Adipocyte (in vitro differentiated cells): ENCODE measurements around the gene CDH4.
A peak's percentile ranks its signal among the peaks of the same experiment; 100 is the strongest.

ENCODE experiments used
- DNase-seq: peaks from one replicate; pipeline ENCODE4 v3.0.0-alpha.2; 2015; ENCODE audit warnings: low read depth
- H3K27me3 ChIP-seq: replicated peaks from 2 replicates; pipeline ENCODE4 v1.7.0; 2013; ENCODE audit warnings: mild to moderate bottlenecking, low read length, moderate library complexity; ENCODE audit not compliant: control insufficient read depth, insufficient read depth
- H3K36me3 ChIP-seq: 2 replicates; pipeline ENCODE4 v1.7.0; 2013; ENCODE audit warnings: low read length, mild to moderate bottlenecking, moderate library complexity; ENCODE audit not compliant: control insufficient read depth, insufficient read depth, severe bottlenecking
- H3K4me1 ChIP-seq: 2 replicates; pipeline ENCODE4 v1.7.0; 2013; ENCODE audit warnings: mild to moderate bottlenecking, low read length, moderate library complexity; ENCODE audit not compliant: control insufficient read depth, insufficient read depth
- H3K4me3 ChIP-seq: 2 replicates; pipeline ENCODE4 v1.7.0; 2013; ENCODE audit warnings: mild to moderate bottlenecking, low read length, moderate library complexity
- H3K9ac ChIP-seq: 2 replicates; pipeline ENCODE4 v1.7.0; 2013; ENCODE audit warnings: mild to moderate bottlenecking, low read length, moderate library complexity
- H3K9me3 ChIP-seq: 2 replicates; pipeline ENCODE4 v1.7.0; 2013; ENCODE audit warnings: mild to moderate bottlenecking, low read length, moderate library complexity; ENCODE audit not compliant: control insufficient read depth

Gene CDH4

GRCh38 chr20:61251529-61252393 is at the start of gene CDH4:
Gene CDH4 (plus strand): TSS chr20:61252261.
- peaks cover 46% of the 10 kb centered on the region for H3K27me3 ChIP-seq
- no peak within 1 kb of the TSS for H3K9ac ChIP-seq
- peak; percentile 23 for DNase-seq
- no peaks in the 10 kb centered on the region for H3K36me3 ChIP-seq
- H3K4me1 ChIP-seq: peaks cover 5% of the 10 kb centered on the region
- H3K4me3 ChIP-seq: peak within 1 kb of the TSS; percentile 78
- no peaks in the 10 kb centered on the region for H3K9me3 ChIP-seq

GRCh38 chr20:61203320-61203719 is 48.7 kb upstream of the CDH4 start:
- Histone ChIP-seq H3K9me3 (peaks cover 16% of the 10 kb centered on the region), H3K9ac (no peak overlapping the region), H3K4me3 (no peak overlapping the region), H3K27me3 (peaks cover 41% of the 10 kb centered on the region), H3K4me1 (no peaks in the 10 kb centered on the region), H3K36me3 (no peaks in the 10 kb centered on the region)
- DNase-seq: no peak

DNA sequence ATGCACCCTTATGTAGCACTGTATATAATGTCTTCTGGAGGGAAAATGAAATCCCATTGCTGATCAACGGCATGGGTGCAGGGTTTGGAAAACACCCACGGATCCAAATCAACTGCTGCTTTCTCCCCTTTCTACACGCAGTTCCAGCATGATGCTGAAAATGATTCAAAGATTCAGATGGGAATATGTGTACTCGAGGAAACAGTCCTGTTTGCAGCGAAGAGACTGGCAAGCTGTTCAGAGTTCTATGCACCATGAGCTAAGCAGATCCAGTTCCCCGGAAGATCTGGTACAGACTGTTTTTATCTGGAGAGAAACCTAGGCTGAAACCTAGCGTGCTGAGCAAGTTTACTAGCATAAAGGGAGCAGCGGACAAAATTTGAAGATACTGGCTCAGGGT is 47.9 kb upstream of the CDH4 start:
- DNase-seq: no peak
- Histone ChIP-seq H3K9me3 (peaks cover 20% of the 10 kb centered on the region), H3K4me3 (no peak overlapping the region), H3K9ac (no peak overlapping the region), H3K4me1 (no peaks in the 10 kb centered on the region), H3K36me3 (no peaks in the 10 kb centered on the region), H3K27me3 (peaks cover 36% of the 10 kb centered on the region)

GRCh38 chr20:61205769-61206168 is 46.3 kb upstream of the CDH4 start:
- peaks cover 4% of the 10 kb centered on the region for H3K4me1 ChIP-seq
- no peak for DNase-seq
- peaks cover 36% of the 10 kb centered on the region for H3K27me3 ChIP-seq
- H3K9me3 ChIP-seq: peaks cover 14% of the 10 kb centered on the region
- H3K36me3 ChIP-seq: no peaks in the 10 kb centered on the region
- H3K9ac ChIP-seq: no peak overlapping the region
- H3K4me3 ChIP-seq: no peak overlapping the region

DNA sequence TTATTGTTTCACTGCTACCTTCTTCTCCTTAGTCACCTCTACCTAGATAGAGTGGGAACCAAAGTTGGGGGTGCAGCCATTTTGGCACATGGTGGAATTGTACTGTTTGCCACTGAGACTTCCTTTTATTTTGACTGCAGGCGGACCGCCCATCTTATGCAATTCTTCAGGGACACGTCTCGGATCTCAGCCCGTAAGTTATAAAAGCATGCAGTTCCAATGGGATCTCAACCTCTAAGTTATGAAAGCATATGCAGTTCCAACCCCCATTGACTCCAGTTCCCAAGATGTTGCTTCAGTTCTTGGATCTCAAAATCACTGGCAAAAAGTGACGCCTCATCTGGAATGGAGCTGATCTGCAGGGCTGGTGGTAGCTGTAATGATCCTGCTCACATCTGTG is 41.2 kb upstream of the CDH4 start:
- DNase-seq: no peak
- Histone ChIP-seq H3K4me3 (no peak overlapping the region), H3K9me3 (peaks cover 5% of the 10 kb centered on the region), H3K27me3 (peaks cover 11% of the 10 kb centered on the region), H3K4me1 (peaks cover 12% of the 10 kb centered on the region), H3K36me3 (no peaks in the 10 kb centered on the region), H3K9ac (no peak overlapping the region)

DNA sequence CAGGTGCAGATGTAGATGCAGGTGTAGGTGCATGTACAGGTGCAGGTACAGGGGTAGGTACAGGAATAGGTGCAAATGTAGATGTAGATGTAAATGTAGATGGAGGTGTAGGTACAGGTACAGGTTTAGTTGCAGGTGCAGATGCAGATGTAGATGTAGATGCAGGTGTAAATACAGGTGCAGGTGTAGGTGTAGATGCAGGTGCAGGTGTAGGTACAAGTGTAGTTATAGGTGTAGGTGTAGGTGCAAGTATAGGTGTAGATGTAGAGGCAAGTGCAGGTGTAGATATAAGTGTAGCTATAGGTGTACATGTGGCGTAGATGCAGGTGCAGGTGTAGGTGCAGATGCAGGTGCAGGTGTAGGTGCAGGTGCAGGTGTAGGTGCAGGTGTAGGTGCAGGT is 34.2 kb upstream of the CDH4 start:
- Histone ChIP-seq H3K4me3 (no peak overlapping the region), H3K9ac (no peak overlapping the region), H3K4me1 (peaks cover 10% of the 10 kb centered on the region), H3K36me3 (no peaks in the 10 kb centered on the region), H3K27me3 (peaks cover 3% of the 10 kb centered on the region), H3K9me3 (no peaks in the 10 kb centered on the region)
- DNase-seq: no peak

DNA sequence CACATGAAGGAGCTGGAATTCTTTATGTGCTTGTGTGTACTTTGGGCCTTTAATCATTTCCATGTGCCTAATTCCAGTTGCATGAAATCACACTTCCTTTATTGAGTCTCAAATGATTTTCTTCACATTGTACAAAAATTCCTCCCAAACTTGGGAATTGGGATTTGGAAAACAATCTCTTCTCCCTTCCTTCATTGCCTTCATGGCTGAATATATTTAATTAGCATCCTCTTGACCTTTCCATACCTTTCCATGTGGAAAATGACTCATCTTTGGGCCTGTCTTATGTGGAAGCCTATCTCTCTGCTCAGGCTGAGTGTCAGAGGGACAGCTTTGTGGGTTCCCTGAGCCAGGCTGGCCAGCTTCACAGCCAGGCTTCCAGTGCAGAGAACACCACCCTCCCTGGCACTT is 33.0 kb upstream of the CDH4 start:
- no peaks in the 10 kb centered on the region for H3K36me3 ChIP-seq
- H3K9me3 ChIP-seq: no peaks in the 10 kb centered on the region
- DNase-seq: peak; percentile 50
- peaks cover 8% of the 10 kb centered on the region for H3K27me3 ChIP-seq
- no peak overlapping the region for H3K4me3 ChIP-seq
- peaks cover 10% of the 10 kb centered on the region for H3K4me1 ChIP-seq
- no peak overlapping the region for H3K9ac ChIP-seq

DNA sequence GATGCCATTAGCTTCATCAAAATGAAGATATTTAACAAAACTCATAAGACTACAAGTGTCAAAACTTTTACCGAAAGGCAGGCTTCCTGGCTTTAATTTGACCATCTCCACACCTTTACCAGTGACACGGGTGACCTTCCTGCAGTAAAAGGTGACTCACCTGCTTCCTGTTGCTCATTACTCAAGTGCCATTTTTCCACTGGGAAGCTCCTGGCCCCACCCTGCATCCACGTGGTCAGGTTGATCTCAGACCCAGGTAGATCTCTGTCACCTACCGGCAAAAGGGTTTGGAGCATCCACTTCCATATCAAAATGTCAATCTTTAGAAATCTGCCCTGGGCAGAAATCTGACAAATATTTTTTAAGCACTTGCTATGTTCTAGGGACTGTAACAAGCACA is 31.9 kb upstream of the CDH4 start:
- Histone ChIP-seq H3K4me1 (peaks cover 10% of the 10 kb centered on the region), H3K9ac (no peak overlapping the region), H3K36me3 (no peaks in the 10 kb centered on the region), H3K9me3 (no peaks in the 10 kb centered on the region), H3K27me3 (peaks cover 8% of the 10 kb centered on the region), H3K4me3 (no peak overlapping the region)
- DNase-seq: no peak

GRCh38 chr20:61220626-61221325 is 31.3 kb upstream of the CDH4 start:
- Histone ChIP-seq H3K9ac (no peak overlapping the region), H3K9me3 (no peaks in the 10 kb centered on the region), H3K4me3 (no peak overlapping the region), H3K36me3 (no peaks in the 10 kb centered on the region), H3K27me3 (peaks cover 8% of the 10 kb centered on the region), H3K4me1 (peaks cover 10% of the 10 kb centered on the region)
- DNase-seq: no peak

GRCh38 chr20:61222699-61223098 is 29.4 kb upstream of the CDH4 start:
- Histone ChIP-seq H3K27me3 (peaks cover 8% of the 10 kb centered on the region), H3K9me3 (no peaks in the 10 kb centered on the region), H3K9ac (no peak overlapping the region), H3K36me3 (no peaks in the 10 kb centered on the region), H3K4me1 (peaks cover 10% of the 10 kb centered on the region), H3K4me3 (no peak overlapping the region)
- DNase-seq: no peak

- no peaks in the 10 kb centered on the region for H3K9me3 ChIP-seq
- no peak overlapping the region for H3K9ac ChIP-seq
- peaks cover 10% of the 10 kb centered on the region for H3K4me1 ChIP-seq
- no peak for DNase-seq
- H3K36me3 ChIP-seq: no peaks in the 10 kb centered on the region
- no peak overlapping the region for H3K4me3 ChIP-seq
- H3K27me3 ChIP-seq: peaks cover 12% of the 10 kb centered on the region
These were observed 28.9 kb upstream of the CDH4 start for GRCh38 chr20:61223121-61223520.
